Keratinocyte (primary cell): ENCODE results near the gene MIB2. TPM values are rescaled to one million over a fixed set of nuclear protein-coding genes. Genes with fewer than 3 reads are reported as not detected.

Source experiments
- DNase-seq: peaks from one replicate; pipeline ENCODE4 v3.0.0-alpha.2; 2011; ENCODE audit warnings: low read depth, missing footprints, low spot score
- FAIRE-seq: peaks from 2 replicates; lab custom pipeline; 2011; peaks lifted over from hg19 to GRCh38; lab: Jason Lieb, UNC
- H2AFZ ChIP-seq: 2 replicates; pipeline ENCODE4 v1.6.0; 2012; ENCODE audit warnings: low read length, control low read depth, inconsistent platforms; ENCODE audit not compliant: control insufficient read depth
- H3K27ac ChIP-seq: 2 replicates; pipeline ENCODE4 v1.5.1; 2011; ENCODE audit warnings: low read length; ENCODE audit not compliant: control insufficient read depth, insufficient read depth
- H3K27me3 ChIP-seq: 3 replicates; pipeline ENCODE4 v1.6.0; 2011; ENCODE audit warnings: low read length; ENCODE audit not compliant: control insufficient read depth, insufficient read depth; ENCODE audit errors: extremely low read depth
- H3K36me3 ChIP-seq, 2 experiments: 2 replicates in 1 of 2; 3 replicates in 1 of 2; pipeline ENCODE4 v1.5.1; 2011; ENCODE audit warnings: low read length in 2 of 2, mild to moderate bottlenecking in 1 of 2; ENCODE audit not compliant: control insufficient read depth in 2 of 2, insufficient read depth in 2 of 2; ENCODE audit errors: extremely low read depth in 1 of 2
- H3K4me1 ChIP-seq: 3 replicates; pipeline ENCODE4 v1.5.1; 2011; ENCODE audit warnings: low read length; ENCODE audit not compliant: control insufficient read depth, insufficient read depth; ENCODE audit errors: extremely low read depth
- H3K4me2 ChIP-seq: 3 replicates; pipeline ENCODE4 v1.6.0; 2011; ENCODE audit warnings: low read depth, low read length; ENCODE audit not compliant: control insufficient read depth, insufficient read depth; ENCODE audit errors: extremely low read depth
- H3K4me3 ChIP-seq, 3 experiments: fragments of 200-600 bp in 1 of 3; sonication (generic) in 1 of 3; 2 replicates in 2 of 3; 3 replicates in 1 of 3; pipeline ENCODE4 v1.5.1; 2011 to 2016; ENCODE audit warnings: low read length in 3 of 3, mild to moderate bottlenecking in 3 of 3, control low read depth in 2 of 3, inconsistent platforms in 1 of 3, low read depth in 1 of 3, mixed read lengths in 1 of 3, mixed run types in 1 of 3, moderate library complexity in 1 of 3; ENCODE audit not compliant: control insufficient read depth in 2 of 3, insufficient read depth in 2 of 3; ENCODE audit errors: extremely low read depth in 1 of 3
- H3K79me2 ChIP-seq: 2 replicates; pipeline ENCODE4 v1.6.0; 2012; ENCODE audit warnings: low read length; ENCODE audit not compliant: control insufficient read depth, insufficient read depth
- H3K9ac ChIP-seq: 3 replicates; pipeline ENCODE4 v1.6.0; 2011; ENCODE audit warnings: low read length; ENCODE audit not compliant: control insufficient read depth, insufficient read depth; ENCODE audit errors: extremely low read depth
- H3K9me1 ChIP-seq: 3 replicates; pipeline ENCODE4 v1.6.0; 2011; ENCODE audit warnings: low read length; ENCODE audit not compliant: control insufficient read depth, insufficient read depth; ENCODE audit errors: extremely low read depth
- H3K9me3 ChIP-seq: 2 replicates; pipeline ENCODE4 v1.5.1; 2012; ENCODE audit warnings: low read depth, low read length; ENCODE audit not compliant: control insufficient read depth
- H4K20me1 ChIP-seq: 3 replicates; pipeline ENCODE4 v1.6.0; 2011; ENCODE audit warnings: low read length; ENCODE audit not compliant: control insufficient read depth, insufficient read depth; ENCODE audit errors: extremely low read depth
- CTCF ChIP-seq, 3 experiments: IDR thresholded peaks in 1 of 3; conservative IDR thresholded peaks in 1 of 3; optimal IDR thresholded peaks in 1 of 3; 2 replicates in 2 of 3; 3 replicates in 1 of 3; pipeline versions ENCODE3 to v1.5.1; 2011; ENCODE audit warnings: low read length in 3 of 3, mild to moderate bottlenecking in 3 of 3, moderate library complexity in 2 of 3, control low read depth in 1 of 3, inconsistent platforms in 1 of 3; ENCODE audit not compliant: insufficient read depth in 2 of 3; ENCODE audit errors: extremely low read depth in 1 of 3
- EZH2 ChIP-seq: IDR thresholded peaks from one replicate; pipeline ENCODE4 v1.6.1; 2012; ENCODE audit warnings: inconsistent platforms, mild to moderate bottlenecking, low read length, moderate library complexity
- dilution Hi-C: fragments of 300-500 bp; cut with MboI; formaldehyde crosslinking; loops from one replicate; pipeline ENCODE4 v1.7.0; 2020; ENCODE audit warnings: low sequenced_read_pairs; ENCODE audit not compliant: extremely low pct_ligation_motif_present
- polyA plus RNA-seq, 5 experiments: library from polyadenylated mRNA; depleted of rRNA in 3 of 5; stranded (reverse) in 3 of 5; stranded (forward) in 1 of 5; unstranded in 1 of 5; fragments of >200 nt; gene quantifications; 1 replicate in 1 of 5; 2 replicates in 3 of 5; 3 replicates in 1 of 5; pipeline versions ENCODE4 v1.2.1 to v1.2.3, GENCODE V29; 2011 to 2012; ENCODE audit warnings: missing spikeins in 2 of 5, low read depth in 1 of 5, low replicate concordance in 1 of 5

The MIB2 gene
- polyA plus RNA-seq, 1 donor (not counting 4 experiments of a cell fraction or from before 2014, with no cell fraction given), result 13.9 TPM

GRCh38 chr1:1591452-1591851 lies 23.8 kb upstream of the MIB2 start:
- H3K36me3 ChIP-seq, result no peaks in the 10 kb centered on the region
- H2AFZ ChIP-seq, result no peak overlapping the region
- no peak overlapping the region for H3K4me2 ChIP-seq
- peaks cover 2% of the 10 kb centered on the region for H3K27me3 ChIP-seq
- no peak overlapping the region for H3K9ac ChIP-seq
- no peak overlapping the region for H3K4me3 ChIP-seq
- H3K4me1 ChIP-seq, result peaks cover 8% of the 10 kb centered on the region
- H3K27ac ChIP-seq, result no peak overlapping the region
- H4K20me1 ChIP-seq, result no peaks in the 10 kb centered on the region
- dilution Hi-C loops, result no loop called here
- FAIRE-seq (no peak), DNase-seq (no peak)
- H3K9me3 ChIP-seq, result no peaks in the 10 kb centered on the region
- TF ChIP-seq EZH2 (no peak), CTCF (optimal IDR thresholded peaks at IDR 0.05 in 1 of 3, IDR thresholded peaks at IDR 0.05 in 1 of 3, conservative IDR thresholded peaks at IDR 0.05 in 1 of 3; ENCODE audit: extremely low read depth in 1 of 3, insufficient read depth in 2 of 3, low read length in 3 of 3) (no peak)
- H3K79me2 ChIP-seq, result no peaks in the 10 kb centered on the region
- H3K9me1 ChIP-seq, result no peaks in the 10 kb centered on the region

GRCh38 chr1:1593834-1594601 lies 21.3 kb upstream of the MIB2 start:
- Histone ChIP-seq H3K4me3 (no peak overlapping the region), H3K4me1 (peaks cover 10% of the 10 kb centered on the region), H3K9me3 (no peaks in the 10 kb centered on the region), H3K9ac (no peak overlapping the region), H2AFZ (peak overlapping the region; percentile 71), H3K4me2 (peak overlapping the region; percentile 60), H4K20me1 (no peaks in the 10 kb centered on the region), H3K9me1 (no peaks in the 10 kb centered on the region), H3K27ac (no peak overlapping the region), H3K27me3 (peaks cover 14% of the 10 kb centered on the region), H3K36me3 (no peaks in the 10 kb centered on the region), H3K79me2 (no peaks in the 10 kb centered on the region)
- FAIRE-seq, result no peak
- no peak for TF ChIP-seq CTCF (optimal IDR thresholded peaks at IDR 0.05 in 1 of 3, IDR thresholded peaks at IDR 0.05 in 1 of 3, conservative IDR thresholded peaks at IDR 0.05 in 1 of 3; ENCODE audit: extremely low read depth in 1 of 3, insufficient read depth in 2 of 3, low read length in 3 of 3)
- no peak for TF ChIP-seq EZH2
- no peak for DNase-seq
- dilution Hi-C loops, result no loop called here
